GM23338 (cell line): ENCODE measurements around the gene WDR77. TPM values are rescaled to one million over a fixed set of nuclear protein-coding genes. Genes with fewer than 3 reads are reported as not detected.

ENCODE experiments used
- ATAC-seq: fragments of 200-7000 bp; cut with Tn5 transposase; 3 replicates; pipeline ENCODE4 v1.9.1; 2020
- DNase-seq: peaks from one replicate; pipeline ENCODE4 v3.0.0-alpha.2; 2015; ENCODE audit warnings: low spot score
- H2AFZ ChIP-seq: fragments of 200-600 bp; sonication (generic); 2 replicates; pipeline ENCODE4 v1.8.0; 2016; ENCODE audit warnings: antibody characterized with exemption, mild to moderate bottlenecking, moderate library complexity
- H3F3A ChIP-seq: fragments of 200-600 bp; sonication (generic); replicated peaks from 2 replicates; pipeline ENCODE4 v1.8.0; 2017; ENCODE audit warnings: antibody characterized with exemption, mixed run types, low read depth
- H3K27ac ChIP-seq: fragments of 200-600 bp; sonication (generic); 2 replicates; pipeline ENCODE4 v1.6.1; 2016; ENCODE audit warnings: low read depth
- H3K27me3 ChIP-seq: fragments of 200-600 bp; sonication (generic); 2 replicates; pipeline ENCODE4 v1.8.0; 2016; ENCODE audit warnings: mild to moderate bottlenecking, mixed run types, moderate library complexity; ENCODE audit not compliant: insufficient read depth
- H3K36me3 ChIP-seq: fragments of 200-600 bp; sonication (generic); 2 replicates; pipeline ENCODE4 v1.8.0; 2016; ENCODE audit warnings: mild to moderate bottlenecking; ENCODE audit not compliant: insufficient read depth
- H3K4me1 ChIP-seq: fragments of 200-600 bp; sonication (generic); 2 replicates; pipeline ENCODE4 v1.8.0; 2016; ENCODE audit warnings: mild to moderate bottlenecking, moderate library complexity; ENCODE audit not compliant: insufficient read depth
- H3K4me2 ChIP-seq: fragments of 200-600 bp; sonication (generic); 2 replicates; pipeline ENCODE4 v1.7.1; 2017; ENCODE audit warnings: mixed run types
- H3K4me3 ChIP-seq: fragments of 200-600 bp; sonication (generic); 2 replicates; pipeline ENCODE4 v1.6.1; 2016; ENCODE audit warnings: mixed run types
- H3K79me2 ChIP-seq: fragments of 200-600 bp; sonication (generic); replicated peaks from 2 replicates; pipeline ENCODE4 v1.8.0; 2017; ENCODE audit warnings: mild to moderate bottlenecking; ENCODE audit not compliant: insufficient read depth
- H3K9me2 ChIP-seq: fragments of 200-600 bp; sonication (generic); 2 replicates; pipeline ENCODE4 v1.8.0; 2017; ENCODE audit not compliant: insufficient read depth
- H4K20me1 ChIP-seq: fragments of 200-600 bp; sonication (generic); replicated peaks from 2 replicates; pipeline ENCODE4 v1.8.0; 2017; ENCODE audit warnings: mild to moderate bottlenecking; ENCODE audit not compliant: insufficient read depth
- H3K27ac Mint-ChIP-seq: 2 replicates; pipeline ENCODE4 v1.8.0; 2020; ENCODE audit warnings: inconsistent platforms, mild to moderate bottlenecking, moderate library complexity, mixed read lengths
- H3K27me3 Mint-ChIP-seq: 3 replicates; pipeline ENCODE4 v1.8.0; 2022; ENCODE audit warnings: low read depth, mild to moderate bottlenecking, moderate library complexity, mixed read lengths, inconsistent platforms; ENCODE audit not compliant: insufficient read depth, poor library complexity
- H3K36me3 Mint-ChIP-seq: 3 replicates; pipeline ENCODE4 v1.8.0; 2021; ENCODE audit warnings: low read depth, mild to moderate bottlenecking, inconsistent platforms, moderate library complexity, mixed read lengths
- H3K4me1 Mint-ChIP-seq: 3 replicates; pipeline ENCODE4 v1.8.0; 2020; ENCODE audit warnings: mild to moderate bottlenecking, inconsistent platforms, mixed read lengths
- H3K4me3 Mint-ChIP-seq: 3 replicates; pipeline ENCODE4 v1.8.0; 2021; ENCODE audit warnings: moderate library complexity, mild to moderate bottlenecking, inconsistent platforms, mixed read lengths
- H3K9me3 Mint-ChIP-seq: 3 replicates; pipeline ENCODE4 v1.8.0; 2020; ENCODE audit warnings: moderate library complexity, mild to moderate bottlenecking, inconsistent platforms, mixed read lengths
- CREB1 ChIP-seq: fragments of 250-450 bp; sonication (Bioruptor Pico); IDR thresholded peaks from 2 replicates; pipeline ENCODE4 v1.5.0; 2020; ENCODE audit warnings: low read depth, mild to moderate bottlenecking, moderate library complexity
- ETS1 ChIP-seq: IDR thresholded peaks from 2 replicates; pipeline ENCODE4 v1.6.1; 2016; ENCODE audit warnings: antibody characterized with exemption
- EZH2 ChIP-seq: fragments of 200-600 bp; sonication (generic); IDR thresholded peaks from one replicate; pipeline ENCODE4 v1.8.0; 2017; ENCODE audit warnings: antibody characterized with exemption, mild to moderate bottlenecking, low read depth; ENCODE audit not compliant: unreplicated experiment
- EZH2phosphoT487 ChIP-seq: fragments of 200-600 bp; sonication (generic); IDR thresholded peaks from one replicate; pipeline ENCODE4 v1.8.1; 2018; ENCODE audit warnings: antibody characterized with exemption; ENCODE audit not compliant: unreplicated experiment
- ZNF462 ChIP-seq: fragments of 250-450 bp; sonication (Bioruptor Pico); IDR thresholded peaks from 2 replicates; pipeline ENCODE4 v1.5.0; 2020; ENCODE audit warnings: mild to moderate bottlenecking, moderate library complexity
- polyA plus RNA-seq: library from polyadenylated mRNA; unstranded; fragments of >200 nt; fragmentation: Nextera tagmentation; extraction: Ambion mirVana; gene quantifications from 2 replicates; pipeline ENCODE4 v1.2.1, GENCODE V29; 2016
- total RNA-seq: library from RNA; depleted of rRNA; stranded (reverse); fragments of >200 nt; shearing (Covaris generic); gene quantifications from 2 replicates; pipeline ENCODE4 v1.2.3, GENCODE V29; 2014

Gene WDR77
- total and polyA plus RNA-seq, 2 experiments from 2014 or later, result 85.9 to 111 TPM

GRCh38 chr1:111484391-111485026 is 35.5 kb upstream of the WDR77 start (continued):
- TF ChIP-seq ETS1 (no peak), EZH2 (no peak)

- Histone ChIP-seq H3K9me2 (no peaks in the 10 kb centered on the region), H3K27me3 (no peaks in the 10 kb centered on the region), H3K4me2 (no peak overlapping the region), H3K79me2 (no peaks in the 10 kb centered on the region), H3K27ac (no peak overlapping the region), H3K4me1 (no peaks in the 10 kb centered on the region), H3F3A (no peaks in the 10 kb centered on the region), H3K36me3 (no peaks in the 10 kb centered on the region), H3K4me3 (no peak overlapping the region), H2AFZ (no peak overlapping the region), H4K20me1 (no peaks in the 10 kb centered on the region)
- peaks cover 3% of the 10 kb centered on the region for H3K27me3 Mint-ChIP-seq
- ATAC-seq, result no peak
- no peak for DNase-seq
- H3K4me1 Mint-ChIP-seq, result peaks cover 2% of the 10 kb centered on the region; the same call in 1 of the 3 replicates
- no peak overlapping the region for H3K4me3 Mint-ChIP-seq
- no peak for TF ChIP-seq CREB1 (CRISPR knock-in tag)
- no peak for TF ChIP-seq ZNF462 (CRISPR knock-in tag)
- TF ChIP-seq EZH2phosphoT487, result no peak
- no peak overlapping the region for H3K27ac Mint-ChIP-seq
- no peaks in the 10 kb centered on the region for H3K36me3 Mint-ChIP-seq
- no peaks in the 10 kb centered on the region for H3K9me3 Mint-ChIP-seq
Observed at GRCh38 chr1:111483876-111484275, 34.8 kb upstream of the WDR77 start.
